ENCODE results near the gene BCL7A.

BCL7A gene

GRCh38 chr12:122093098-122093883 is 71.6 kb downstream of the BCL7A start:
- peaks cover 84% of the 10 kb centered on the region for H3K79me2 ChIP-seq (ENCODE audit: insufficient read depth, low read length)
- no peak overlapping the region for H3K9ac ChIP-seq (ENCODE audit: low read depth, low read length, poor library complexity, severe bottlenecking)
- peaks cover 8% of the 10 kb centered on the region; the same call in 1 of the 2 replicates for H3F3A ChIP-seq (ENCODE audit: low read depth)
- H3K9me2 ChIP-seq (replicated peaks; ENCODE audit: low read depth, low read length) = no peaks in the 10 kb centered on the region
- no peaks in the 10 kb centered on the region for H3K27me3 ChIP-seq (ENCODE audit: insufficient read depth, low read length, poor library complexity, severe bottlenecking)
- peaks cover 2% of the 10 kb centered on the region; the same call in 1 of the 2 replicates for H3K36me3 ChIP-seq (ENCODE audit: insufficient read depth, low read length)
- no peak overlapping the region for H3K4me3 ChIP-seq (ENCODE audit: low read length, poor library complexity, severe bottlenecking)
- H4K20me1 ChIP-seq (ENCODE audit: insufficient read depth, low read length, poor library complexity, severe bottlenecking) = peaks cover 9% of the 10 kb centered on the region
- H3K4me1 ChIP-seq (ENCODE audit: insufficient read depth, low read length, poor library complexity, severe bottlenecking) = peaks cover 8% of the 10 kb centered on the region
- no peak for TF ChIP-seq EZH2phosphoT487 (IDR thresholded peaks at IDR 0.05; ENCODE audit: borderline replicate concordance)
- no peak for TF ChIP-seq CTCF (conservative IDR thresholded peaks at IDR 0.05; ENCODE audit: low read length)
- no peak overlapping the region for H2AFZ ChIP-seq (ENCODE audit: low read length)
- H3K9me3 ChIP-seq (ENCODE audit: insufficient read depth, low read depth, low read length) = no peaks in the 10 kb centered on the region
- H3K4me2 ChIP-seq (ENCODE audit: low read depth, low read length, poor library complexity, severe bottlenecking) = peak overlapping the region; percentile 43

GRCh38 chr12:122094137-122094734 is 72.6 kb downstream of the BCL7A start:
- peaks cover 83% of the 10 kb centered on the region for H3K79me2 ChIP-seq (ENCODE audit: insufficient read depth, low read length)
- peaks cover 9% of the 10 kb centered on the region for H4K20me1 ChIP-seq (ENCODE audit: insufficient read depth, low read length, poor library complexity, severe bottlenecking)
- H3F3A ChIP-seq (ENCODE audit: low read depth) = peaks cover 8% of the 10 kb centered on the region; the same call in 1 of the 2 replicates
- H3K36me3 ChIP-seq (ENCODE audit: insufficient read depth, low read length) = no peaks in the 10 kb centered on the region
- H3K4me2 ChIP-seq (ENCODE audit: low read depth, low read length, poor library complexity, severe bottlenecking) = no peak overlapping the region
- H3K9ac ChIP-seq (ENCODE audit: low read depth, low read length, poor library complexity, severe bottlenecking) = no peak overlapping the region
- no peaks in the 10 kb centered on the region for H3K9me3 ChIP-seq (ENCODE audit: insufficient read depth, low read depth, low read length)
- H2AFZ ChIP-seq (ENCODE audit: low read length) = no peak overlapping the region
- no peaks in the 10 kb centered on the region for H3K9me2 ChIP-seq (replicated peaks; ENCODE audit: low read depth, low read length)
- no peak overlapping the region for H3K4me3 ChIP-seq (ENCODE audit: low read length, poor library complexity, severe bottlenecking)
- TF ChIP-seq CTCF (conservative IDR thresholded peaks at IDR 0.05; ENCODE audit: low read length) (no peak), EZH2phosphoT487 (IDR thresholded peaks at IDR 0.05; ENCODE audit: borderline replicate concordance) (no peak)
- no peaks in the 10 kb centered on the region for H3K27me3 ChIP-seq (ENCODE audit: insufficient read depth, low read length, poor library complexity, severe bottlenecking)
- H3K4me1 ChIP-seq (ENCODE audit: insufficient read depth, low read length, poor library complexity, severe bottlenecking) = peaks cover 12% of the 10 kb centered on the region

- peaks cover 15% of the 10 kb centered on the region for H3K4me1 ChIP-seq (ENCODE audit: insufficient read depth, low read length, poor library complexity, severe bottlenecking)
Measured at GRCh38 chr12:122094735-122095631, 73.3 kb downstream of the BCL7A start.

More at GRCh38 chr12:122094735-122095631, 73.3 kb downstream of the BCL7A start:
- Histone ChIP-seq H3K9ac (ENCODE audit: low read depth, low read length, poor library complexity, severe bottlenecking) (no peak overlapping the region), H2AFZ (ENCODE audit: low read length) (no peak overlapping the region), H3K9me2 (replicated peaks; ENCODE audit: low read depth, low read length) (no peaks in the 10 kb centered on the region), H3K27me3 (ENCODE audit: insufficient read depth, low read length, poor library complexity, severe bottlenecking) (no peaks in the 10 kb centered on the region), H3K4me2 (ENCODE audit: low read depth, low read length, poor library complexity, severe bottlenecking) (no peak overlapping the region), H3K4me3 (ENCODE audit: low read length, poor library complexity, severe bottlenecking) (no peak overlapping the region), H3F3A (ENCODE audit: low read depth) (peaks cover 8% of the 10 kb centered on the region; the same call in 1 of the 2 replicates), H3K9me3 (ENCODE audit: insufficient read depth, low read depth, low read length) (no peaks in the 10 kb centered on the region), H4K20me1 (ENCODE audit: insufficient read depth, low read length, poor library complexity, severe bottlenecking) (peaks cover 9% of the 10 kb centered on the region), H3K79me2 (ENCODE audit: insufficient read depth, low read length) (peaks cover 83% of the 10 kb centered on the region), H3K36me3 (ENCODE audit: insufficient read depth, low read length) (no peaks in the 10 kb centered on the region)
- TF ChIP-seq EZH2phosphoT487 (IDR thresholded peaks at IDR 0.05; ENCODE audit: borderline replicate concordance) = no peak
- no peak for TF ChIP-seq CTCF (conservative IDR thresholded peaks at IDR 0.05; ENCODE audit: low read length)
